Measurements from ENCODE around the gene RIMS4.

RIMS4 gene

GRCh38 chr20:44739942-44740341 is 70.4 kb downstream of the RIMS4 start:
- H3K4me1 ChIP-seq (ENCODE audit: control insufficient read depth, insufficient read depth, low read length, poor library complexity, severe bottlenecking): no peaks in the 10 kb centered on the region
- no CpG with 5 or more reads among the region's 2 CpGs for WGBS, 2 experiments (ENCODE audit: insufficient coverage in 2 of 2)
- no peak overlapping the region for H3K27ac ChIP-seq (ENCODE audit: low read depth, low read length, severe bottlenecking)
- H3K9me3 ChIP-seq (ENCODE audit: control insufficient read depth, low read length): no peaks in the 10 kb centered on the region
- no peaks in the 10 kb centered on the region for H3K36me3 ChIP-seq (ENCODE audit: control insufficient read depth, insufficient read depth, low read length)
- no peak overlapping the region for H3K4me3 ChIP-seq (ENCODE audit: extremely low read depth, insufficient read depth, low read length, poor library complexity, severe bottlenecking)

DNA sequence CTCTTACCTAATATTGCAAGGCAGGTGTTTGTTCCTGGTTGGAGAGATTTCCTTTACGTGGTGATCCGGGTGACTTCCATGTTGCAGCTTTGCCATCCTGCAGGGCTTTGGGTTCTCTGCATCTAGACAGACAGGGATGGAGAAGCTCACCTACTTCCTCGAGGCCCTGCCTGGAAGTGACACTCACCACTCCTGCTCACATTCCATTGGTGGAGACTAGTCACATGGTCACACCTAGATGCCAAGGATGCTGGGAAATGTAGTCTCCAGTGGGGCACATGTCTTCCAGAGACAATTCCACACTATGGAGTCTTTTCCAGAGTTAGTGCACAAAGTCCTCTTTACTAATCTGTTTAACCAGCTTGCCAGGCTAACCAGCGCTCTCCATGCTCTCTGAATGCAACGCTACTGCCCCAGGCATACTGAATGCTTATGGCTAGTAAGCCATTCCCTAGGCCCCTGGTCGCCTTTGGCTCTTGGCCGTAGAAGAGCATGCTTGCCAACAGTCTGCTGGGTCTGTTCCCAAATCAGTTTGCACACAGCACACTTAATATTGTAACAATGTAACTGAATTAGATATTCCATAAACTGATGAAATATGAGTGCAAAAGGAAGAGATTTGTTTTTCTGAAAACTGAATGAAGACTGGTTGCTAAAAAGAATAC is 71.4 kb downstream of the RIMS4 start:
- Histone ChIP-seq H3K27ac (ENCODE audit: low read depth, low read length, severe bottlenecking) (no peak overlapping the region), H3K4me3 (ENCODE audit: extremely low read depth, insufficient read depth, low read length, poor library complexity, severe bottlenecking) (no peak overlapping the region), H3K36me3 (ENCODE audit: control insufficient read depth, insufficient read depth, low read length) (no peaks in the 10 kb centered on the region), H3K9me3 (ENCODE audit: control insufficient read depth, low read length) (no peaks in the 10 kb centered on the region), H3K4me1 (ENCODE audit: control insufficient read depth, insufficient read depth, low read length, poor library complexity, severe bottlenecking) (peaks cover 1% of the 10 kb centered on the region)
- WGBS, 2 experiments (ENCODE audit: insufficient coverage in 2 of 2): 81 to 85% methylated on average over 5 to 6 of the region's 7 CpGs

DNA sequence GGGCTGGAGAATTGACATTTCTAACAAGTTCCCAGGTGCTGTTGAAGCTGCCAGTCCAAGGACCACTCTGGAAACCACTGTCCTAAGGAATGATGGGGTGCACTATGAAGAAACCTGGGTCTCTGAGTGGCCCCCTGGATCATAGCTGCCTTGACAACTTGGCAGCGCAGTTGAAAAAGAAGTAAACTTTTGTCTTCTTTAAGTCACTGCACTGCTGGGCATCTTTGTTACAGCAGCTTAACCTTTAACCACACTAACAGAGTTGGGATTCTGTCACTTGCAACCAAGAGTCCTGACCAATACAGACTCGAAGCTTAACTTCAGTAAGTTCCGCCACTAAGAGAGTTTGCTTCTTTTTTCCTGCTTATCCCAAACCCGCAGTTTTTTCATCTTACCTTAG is 73.2 kb downstream of the RIMS4 start:
- no peak overlapping the region for H3K27ac ChIP-seq (ENCODE audit: low read depth, low read length, severe bottlenecking)
- H3K9me3 ChIP-seq (ENCODE audit: control insufficient read depth, low read length): no peaks in the 10 kb centered on the region
- no peak overlapping the region for H3K4me3 ChIP-seq (ENCODE audit: extremely low read depth, insufficient read depth, low read length, poor library complexity, severe bottlenecking)
- WGBS, 2 experiments (ENCODE audit: insufficient coverage in 2 of 2): 83 to 100% methylated on average over 1 to 2 of the region's 4 CpGs
- H3K4me1 ChIP-seq (ENCODE audit: control insufficient read depth, insufficient read depth, low read length, poor library complexity, severe bottlenecking): peaks cover 8% of the 10 kb centered on the region
- H3K36me3 ChIP-seq (ENCODE audit: control insufficient read depth, insufficient read depth, low read length): no peaks in the 10 kb centered on the region

GRCh38 chr20:44736170-44737021 is 74.0 kb downstream of the RIMS4 start:
- 75 to 95% methylated on average over 4 to 5 of the region's 6 CpGs for WGBS, 2 experiments (ENCODE audit: insufficient coverage in 2 of 2)

DNA sequence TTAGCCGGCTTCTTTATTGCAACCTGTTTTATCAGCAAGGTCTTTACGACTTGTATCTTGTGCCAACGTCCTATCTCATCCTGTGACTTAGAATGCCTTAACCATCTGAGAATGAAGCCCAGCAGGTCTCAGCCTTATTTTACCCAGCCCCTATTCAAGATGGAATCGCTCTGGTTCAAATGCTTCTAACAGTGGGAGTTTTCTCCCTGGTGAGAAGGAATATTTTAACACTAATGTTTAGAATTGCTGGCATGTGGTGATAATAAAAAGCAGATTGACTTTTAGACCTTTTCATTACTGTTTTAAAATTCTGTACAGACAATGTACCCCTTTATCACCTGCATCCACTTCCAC is 74.6 kb downstream of the RIMS4 start:
- H3K9me3 ChIP-seq (ENCODE audit: control insufficient read depth, low read length): no peaks in the 10 kb centered on the region
- H3K27ac ChIP-seq (ENCODE audit: low read depth, low read length, severe bottlenecking): no peak overlapping the region
- peaks cover 8% of the 10 kb centered on the region for H3K4me1 ChIP-seq (ENCODE audit: control insufficient read depth, insufficient read depth, low read length, poor library complexity, severe bottlenecking)
- H3K4me3 ChIP-seq (ENCODE audit: extremely low read depth, insufficient read depth, low read length, poor library complexity, severe bottlenecking): no peak overlapping the region
- no peaks in the 10 kb centered on the region for H3K36me3 ChIP-seq (ENCODE audit: control insufficient read depth, insufficient read depth, low read length)
- 96% methylated on average over 3 to 4 of the region's 4 CpGs for WGBS, 2 experiments (ENCODE audit: insufficient coverage in 2 of 2)

More at GRCh38 chr20:44736170-44737021, 74.0 kb downstream of the RIMS4 start:
- no peak overlapping the region for H3K27ac ChIP-seq (ENCODE audit: low read depth, low read length, severe bottlenecking)
- peaks cover 8% of the 10 kb centered on the region for H3K4me1 ChIP-seq (ENCODE audit: control insufficient read depth, insufficient read depth, low read length, poor library complexity, severe bottlenecking)
- no peak overlapping the region for H3K4me3 ChIP-seq (ENCODE audit: extremely low read depth, insufficient read depth, low read length, poor library complexity, severe bottlenecking)
- H3K36me3 ChIP-seq (ENCODE audit: control insufficient read depth, insufficient read depth, low read length): no peaks in the 10 kb centered on the region
- H3K9me3 ChIP-seq (ENCODE audit: control insufficient read depth, low read length): no peaks in the 10 kb centered on the region

- no peak overlapping the region for H3K4me3 ChIP-seq (ENCODE audit: extremely low read depth, insufficient read depth, low read length, poor library complexity, severe bottlenecking)
Measured at GRCh38 chr20:44734938-44735337, 75.4 kb downstream of the RIMS4 start.

DNA sequence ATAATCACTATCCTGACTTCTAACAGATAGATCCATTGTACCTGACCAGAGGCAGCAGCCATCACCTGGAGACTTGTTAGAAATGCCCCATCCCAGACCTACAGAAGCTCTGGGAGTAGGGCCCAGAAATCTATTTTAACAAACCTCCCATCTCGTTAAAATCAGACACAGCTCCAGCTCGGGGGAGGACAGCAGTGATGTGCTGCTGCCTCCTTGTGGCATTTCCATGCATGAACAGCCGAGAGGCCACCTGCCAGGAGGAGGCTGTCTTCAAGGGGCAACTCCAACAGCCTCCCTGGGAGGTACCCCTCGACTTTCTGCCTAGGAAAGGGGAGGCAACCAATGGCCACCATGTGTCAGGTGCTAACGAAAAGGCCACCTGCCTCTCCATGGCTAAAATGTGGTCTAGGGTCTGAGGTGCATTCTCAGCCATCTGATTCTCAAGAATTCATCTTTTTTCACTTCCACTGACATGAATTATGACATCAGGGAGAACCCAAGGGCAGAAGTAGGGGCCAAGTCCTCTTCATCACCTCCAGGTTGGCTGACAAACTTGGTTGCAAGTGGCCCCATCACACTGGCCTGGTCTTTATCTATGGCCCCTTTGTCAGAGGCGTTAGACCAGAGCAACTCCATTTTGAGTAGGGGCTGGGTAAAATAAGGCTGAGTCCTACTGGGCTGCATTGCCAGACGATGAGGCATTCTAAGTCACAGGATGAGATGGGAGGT is 76.8 kb downstream of the RIMS4 start:
- peaks cover 8% of the 10 kb centered on the region for H3K4me1 ChIP-seq (ENCODE audit: control insufficient read depth, insufficient read depth, low read length, poor library complexity, severe bottlenecking)
- WGBS, 2 experiments (ENCODE audit: insufficient coverage in 2 of 2): 23% methylated on average over 5 to 6 of the region's 7 CpGs
- H3K27ac ChIP-seq (ENCODE audit: low read depth, low read length, severe bottlenecking): no peak overlapping the region
- H3K36me3 ChIP-seq (ENCODE audit: control insufficient read depth, insufficient read depth, low read length): no peaks in the 10 kb centered on the region
- H3K4me3 ChIP-seq (ENCODE audit: extremely low read depth, insufficient read depth, low read length, poor library complexity, severe bottlenecking): no peak overlapping the region
- no peaks in the 10 kb centered on the region for H3K9me3 ChIP-seq (ENCODE audit: control insufficient read depth, low read length)

More at GRCh38 chr20:44734938-44735337, 75.4 kb downstream of the RIMS4 start:
- WGBS, 2 experiments (ENCODE audit: insufficient coverage in 2 of 2): 80 to 91% methylated on average over 2 of the region's 3 CpGs
- H3K36me3 ChIP-seq (ENCODE audit: control insufficient read depth, insufficient read depth, low read length): no peaks in the 10 kb centered on the region
- H3K9me3 ChIP-seq (ENCODE audit: control insufficient read depth, low read length): no peaks in the 10 kb centered on the region
- no peak overlapping the region for H3K27ac ChIP-seq (ENCODE audit: low read depth, low read length, severe bottlenecking)
- H3K4me1 ChIP-seq (ENCODE audit: control insufficient read depth, insufficient read depth, low read length, poor library complexity, severe bottlenecking): peaks cover 8% of the 10 kb centered on the region

- H3K4me1 ChIP-seq (ENCODE audit: control insufficient read depth, insufficient read depth, low read length, poor library complexity, severe bottlenecking): peaks cover 8% of the 10 kb centered on the region
- 69 to 72% methylated on average over 4 to 6 of the region's 6 CpGs for WGBS, 2 experiments (ENCODE audit: insufficient coverage in 2 of 2)
- H3K27ac ChIP-seq (ENCODE audit: low read depth, low read length, severe bottlenecking): no peak overlapping the region
- H3K4me3 ChIP-seq (ENCODE audit: extremely low read depth, insufficient read depth, low read length, poor library complexity, severe bottlenecking): no peak overlapping the region
- H3K9me3 ChIP-seq (ENCODE audit: control insufficient read depth, low read length): no peaks in the 10 kb centered on the region
- no peaks in the 10 kb centered on the region for H3K36me3 ChIP-seq (ENCODE audit: control insufficient read depth, insufficient read depth, low read length)
Measured at GRCh38 chr20:44732327-44732726, 78.0 kb downstream of the RIMS4 start.

DNA sequence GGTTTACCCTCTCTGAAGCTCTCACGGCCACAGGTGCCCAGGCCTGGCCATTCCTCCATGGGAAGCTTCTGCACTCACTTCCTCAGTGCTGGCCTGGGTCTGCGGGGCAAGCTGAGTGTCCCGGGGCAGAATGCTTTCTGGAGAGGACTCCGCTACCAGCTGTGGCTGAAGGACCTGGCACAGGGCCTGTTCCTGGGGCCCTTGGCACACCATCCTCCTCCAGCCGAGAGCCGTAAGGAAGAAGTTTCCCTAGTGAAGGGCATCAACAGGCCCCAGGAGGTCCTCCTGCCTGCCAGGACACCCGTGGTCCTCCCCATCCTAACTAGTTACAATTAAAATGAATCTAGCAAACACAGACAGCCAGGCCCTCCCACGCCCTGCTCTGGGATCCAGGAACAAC is 78.7 kb downstream of the RIMS4 start:
- Histone ChIP-seq H3K9me3 (ENCODE audit: control insufficient read depth, low read length) (no peaks in the 10 kb centered on the region), H3K4me1 (ENCODE audit: control insufficient read depth, insufficient read depth, low read length, poor library complexity, severe bottlenecking) (peaks cover 8% of the 10 kb centered on the region), H3K4me3 (ENCODE audit: extremely low read depth, insufficient read depth, low read length, poor library complexity, severe bottlenecking) (no peak overlapping the region), H3K36me3 (ENCODE audit: control insufficient read depth, insufficient read depth, low read length) (no peaks in the 10 kb centered on the region), H3K27ac (ENCODE audit: low read depth, low read length, severe bottlenecking) (no peak overlapping the region)
- 77 to 85% methylated on average over 5 to 7 of the region's 8 CpGs for WGBS, 2 experiments (ENCODE audit: insufficient coverage in 2 of 2)

GRCh38 chr20:44730441-44730840 is 79.9 kb downstream of the RIMS4 start:
- H3K4me3 ChIP-seq (ENCODE audit: extremely low read depth, insufficient read depth, low read length, poor library complexity, severe bottlenecking): no peak overlapping the region
- H3K36me3 ChIP-seq (ENCODE audit: control insufficient read depth, insufficient read depth, low read length): no peaks in the 10 kb centered on the region
- H3K27ac ChIP-seq (ENCODE audit: low read depth, low read length, severe bottlenecking): no peak overlapping the region
- H3K9me3 ChIP-seq (ENCODE audit: control insufficient read depth, low read length): no peaks in the 10 kb centered on the region
- 100% methylated on average over 1 of the region's 2 CpGs; no CpG with 5 or more reads in 1 of the 2 experiments for WGBS, 2 experiments (ENCODE audit: insufficient coverage in 2 of 2)
- peaks cover 8% of the 10 kb centered on the region for H3K4me1 ChIP-seq (ENCODE audit: control insufficient read depth, insufficient read depth, low read length, poor library complexity, severe bottlenecking)
